Muscle of leg (tissue), 11 donors: ENCODE data around the gene MKNK1. TPM values are rescaled to one million over a fixed set of nuclear protein-coding genes. Genes with fewer than 3 reads are reported as not detected.
A peak's percentile ranks its signal among the peaks of the same experiment; 100 is the strongest.

ENCODE experiments used
- DNase-seq: peaks from one replicate; pipeline ENCODE4 v3.0.0; 2013
- H3K27ac ChIP-seq: one replicate; pipeline ENCODE4 v1.5.1; 2013; ENCODE audit warnings: mild to moderate bottlenecking, low read length, control low read depth
- H3K27me3 ChIP-seq: one replicate; pipeline ENCODE4 v1.6.1; 2013; ENCODE audit warnings: low read length; ENCODE audit not compliant: control insufficient read depth, insufficient read depth
- H3K36me3 ChIP-seq: one replicate; pipeline ENCODE4 v1.6.1; 2013; ENCODE audit warnings: low read length; ENCODE audit not compliant: control insufficient read depth, insufficient read depth
- H3K4me1 ChIP-seq: one replicate; pipeline ENCODE4 v1.6.1; 2013; ENCODE audit warnings: low read length; ENCODE audit not compliant: control insufficient read depth, insufficient read depth
- H3K4me3 ChIP-seq: one replicate; pipeline ENCODE4 v1.5.1; 2013; ENCODE audit warnings: low read length, control low read depth
- H3K9me3 ChIP-seq: replicated peaks from 2 replicates; pipeline ENCODE4 v1.6.1; 2013; ENCODE audit warnings: low read depth, low read length; ENCODE audit not compliant: control insufficient read depth
- WGBS: methylation state at CpG from one replicate; pipeline ENCODE4 v1.1.5; 2013; ENCODE audit warnings: missing lambda C conversion rate; ENCODE audit not compliant: insufficient coverage; 5-methylcytosine and 5-hydroxymethylcytosine counted together
- polyA plus RNA-seq, 8 donors: library from polyadenylated mRNA; unstranded; fragments of 120-200 nt; gene quantifications; one replicate each; pipeline versions ENCODE4 v1.2.1 to v1.2.3, GENCODE V29; 2013; ENCODE audit warnings: inconsistent platforms in 1 of 8, low replicate concordance in 1 of 8; ENCODE audit not compliant: insufficient read length in 8 of 8, insufficient read depth in 1 of 8
- total RNA-seq: library from RNA; stranded (reverse); fragments of 120-200 nt; gene quantifications from one replicate; pipeline ENCODE4 v1.2.4, GENCODE V29; 2013

MKNK1 gene
- total and polyA plus RNA-seq, 9 donors: 19.3 to 32.5 (median 28.4) TPM

GRCh38 chr1:46621930-46622329, 17.9 kb upstream of the MKNK1 start:
- Histone ChIP-seq H3K9me3 (no peaks in the 10 kb centered on the region), H3K36me3 (no peaks in the 10 kb centered on the region), H3K27me3 (peaks cover 3% of the 10 kb centered on the region), H3K4me3 (no peak overlapping the region), H3K27ac (no peak overlapping the region), H3K4me1 (peaks cover 4% of the 10 kb centered on the region)
- 63% methylated on average over 2 of the region's 7 CpGs for WGBS
- no peak for DNase-seq

- Histone ChIP-seq H3K36me3 (no peaks in the 10 kb centered on the region), H3K4me3 (no peak overlapping the region), H3K27ac (no peak overlapping the region), H3K27me3 (peaks cover 3% of the 10 kb centered on the region), H3K4me1 (peaks cover 19% of the 10 kb centered on the region), H3K9me3 (no peaks in the 10 kb centered on the region)
- no peak for DNase-seq
- WGBS: 88% methylated on average over 5 of the region's 5 CpGs
Measured at GRCh38 chr1:46619656-46620258, 15.7 kb upstream of the MKNK1 start.

GRCh38 chr1:46618754-46619415, 14.8 kb upstream of the MKNK1 start:
- no peak for DNase-seq
- Histone ChIP-seq H3K27me3 (peaks cover 3% of the 10 kb centered on the region), H3K36me3 (no peaks in the 10 kb centered on the region), H3K27ac (no peak overlapping the region), H3K9me3 (no peaks in the 10 kb centered on the region), H3K4me1 (peaks cover 27% of the 10 kb centered on the region), H3K4me3 (no peak overlapping the region)
- no CpG with 5 or more reads among the region's 4 CpGs for WGBS

GRCh38 chr1:46617833-46618232, 13.8 kb upstream of the MKNK1 start:
- Histone ChIP-seq H3K36me3 (peaks cover 4% of the 10 kb centered on the region), H3K27me3 (peaks cover 3% of the 10 kb centered on the region), H3K4me3 (no peak overlapping the region), H3K4me1 (peaks cover 37% of the 10 kb centered on the region), H3K27ac (no peak overlapping the region), H3K9me3 (no peaks in the 10 kb centered on the region)
- WGBS: no CpG with 5 or more reads among the region's 3 CpGs
- DNase-seq: no peak

DNA sequence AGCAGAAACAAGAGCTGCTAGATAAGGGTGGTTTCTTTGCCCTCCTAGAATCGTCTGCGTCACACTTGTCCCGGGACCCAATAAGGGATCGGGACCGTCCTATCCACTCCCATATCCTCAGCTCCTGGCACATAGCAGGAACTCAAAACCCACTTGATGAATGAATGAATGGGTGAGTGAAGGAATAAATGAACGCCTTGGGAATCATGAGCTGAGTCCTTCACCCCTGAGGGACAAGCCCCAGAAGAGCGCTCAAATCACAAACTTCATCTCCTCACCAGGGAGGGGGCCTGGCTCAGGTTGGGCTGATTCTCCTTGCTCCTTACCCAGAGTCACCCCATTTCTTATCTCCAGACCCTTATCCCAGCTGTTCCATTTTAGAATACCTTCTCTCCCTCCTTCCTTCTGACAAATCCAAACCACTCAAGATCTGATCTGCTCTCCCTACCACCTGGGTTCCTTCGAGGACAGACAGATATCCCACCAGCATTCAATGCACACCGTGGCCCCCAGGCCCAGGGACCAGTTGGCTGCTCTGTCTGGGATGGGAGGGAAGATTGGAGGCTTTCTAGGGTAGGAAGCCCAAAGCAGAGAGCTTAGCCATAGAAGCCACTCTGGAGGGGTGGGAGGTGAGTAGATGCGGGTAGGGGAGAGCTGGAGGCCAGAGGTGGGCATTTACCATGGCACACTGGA, 13.2 kb upstream of the MKNK1 start:
- no peaks in the 10 kb centered on the region for H3K9me3 ChIP-seq
- DNase-seq: no peak
- H3K36me3 ChIP-seq: peaks cover 8% of the 10 kb centered on the region
- H3K4me3 ChIP-seq: peak overlapping the region; percentile 90
- peaks cover 3% of the 10 kb centered on the region for H3K27me3 ChIP-seq
- peak overlapping the region; percentile 94 for H3K27ac ChIP-seq
- peaks cover 40% of the 10 kb centered on the region for H3K4me1 ChIP-seq
- 70% methylated on average over 1 of the region's 10 CpGs for WGBS

GRCh38 chr1:46616277-46617107, 12.4 kb upstream of the MKNK1 start, which contains the start of gene MOB3C:
TSS of gene MOB3C (minus strand) at chr1:46616811. CDS start at chr1:46613321, 3,490 bp downstream.
- Histone ChIP-seq H3K27me3 (peaks cover 3% of the 10 kb centered on the region), H3K27ac (peak within 1 kb of the TSS; percentile 94), H3K36me3 (peaks cover 16% of the 10 kb centered on the region), H3K4me3 (peak within 1 kb of the TSS; percentile 90), H3K4me1 (peaks cover 48% of the 10 kb centered on the region), H3K9me3 (no peaks in the 10 kb centered on the region)
- DNase-seq: peak; percentile 96
- under 1% methylated on average over 40 of the region's 62 CpGs for WGBS

GRCh38 chr1:46615735-46616134, 11.7 kb upstream of the MKNK1 start:
- WGBS: 37% methylated on average over 2 of the region's 3 CpGs
- peak overlapping the region; percentile 94 for H3K27ac ChIP-seq
- H3K27me3 ChIP-seq: peaks cover 3% of the 10 kb centered on the region
- peak; percentile 19 for DNase-seq
- peaks cover 24% of the 10 kb centered on the region for H3K36me3 ChIP-seq
- H3K9me3 ChIP-seq: no peaks in the 10 kb centered on the region
- peaks cover 51% of the 10 kb centered on the region for H3K4me1 ChIP-seq
- peak overlapping the region; percentile 90 for H3K4me3 ChIP-seq

GRCh38 chr1:46615088-46615487, 11.0 kb upstream of the MKNK1 start:
- Histone ChIP-seq H3K36me3 (peaks cover 29% of the 10 kb centered on the region), H3K4me1 (peaks cover 51% of the 10 kb centered on the region), H3K27ac (no peak overlapping the region), H3K9me3 (no peaks in the 10 kb centered on the region), H3K4me3 (peak overlapping the region; percentile 90), H3K27me3 (peaks cover 3% of the 10 kb centered on the region)
- no peak for DNase-seq
- 94% methylated on average over 2 of the region's 2 CpGs for WGBS

DNA sequence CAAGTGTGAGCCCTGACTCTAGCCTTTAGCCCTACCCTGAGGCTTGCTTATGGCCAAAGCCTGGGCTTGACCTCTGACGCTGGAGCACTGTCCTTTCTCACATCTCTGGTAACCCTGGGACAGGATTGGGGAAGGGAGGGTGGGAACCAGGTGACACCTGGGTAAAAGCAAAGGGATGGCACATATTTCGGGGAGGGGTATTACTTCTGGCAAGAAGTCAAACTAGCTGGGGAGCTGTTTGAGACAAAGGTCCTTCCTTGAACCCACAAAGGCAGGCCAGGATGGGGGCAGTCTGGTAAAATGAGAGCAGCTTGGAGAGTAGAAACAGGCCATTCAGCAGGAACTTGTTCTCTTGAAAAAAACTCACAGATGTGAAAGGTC, 10.5 kb upstream of the MKNK1 start:
- peaks cover 51% of the 10 kb centered on the region for H3K4me1 ChIP-seq
- H3K36me3 ChIP-seq: peaks cover 34% of the 10 kb centered on the region
- no peak for DNase-seq
- H3K9me3 ChIP-seq: no peaks in the 10 kb centered on the region
- WGBS: 83% methylated on average over 1 of the region's 2 CpGs
- H3K27ac ChIP-seq: peak overlapping the region; percentile 80
- H3K4me3 ChIP-seq: no peak overlapping the region
- H3K27me3 ChIP-seq: peaks cover 3% of the 10 kb centered on the region
